Ramos (cell line): ENCODE results near the gene DDX11.
"Not testable (repeated sequence)": the region's sequence is repeated elsewhere in the genome, so short reads cannot be mapped to it uniquely, and the experiment has no call there.

Experiments used
- in situ Hi-C: fragments of 300-500 bp; cut with MboI; formaldehyde crosslinking; loops from one replicate; pipeline ENCODE4 v1.14.3; 2022; ENCODE audit warnings: low sequenced_read_pairs; ENCODE audit not compliant: unreplicated experiment

DDX11 gene

GRCh38 chr12:31119192-31119802 is 45.6 kb downstream of the DDX11 start:
- in situ Hi-C loops = no loop called here

GRCh38 chr12:31119803-31120211 is 46.1 kb downstream of the DDX11 start:
- in situ Hi-C loops = no loop called here

- in situ Hi-C loops = no loop called here
Observed at GRCh38 chr12:31120392-31121008, 46.8 kb downstream of the DDX11 start.

GRCh38 chr12:31121022-31121728 is 47.5 kb downstream of the DDX11 start:
- in situ Hi-C loops = not testable (repeated sequence)

GRCh38 chr12:31122481-31122880 is 48.8 kb downstream of the DDX11 start:
- in situ Hi-C loops = no loop called here

GRCh38 chr12:31124158-31124557 is 50.5 kb downstream of the DDX11 start:
- in situ Hi-C loops = not testable (repeated sequence)

GRCh38 chr12:31125171-31125570 is 51.5 kb downstream of the DDX11 start:
- in situ Hi-C loops = not testable (repeated sequence)

GRCh38 chr12:31127209-31127848 is 53.7 kb downstream of the DDX11 start:
- in situ Hi-C loops = not testable (repeated sequence)

GRCh38 chr12:31136581-31136980 is 62.9 kb downstream of the DDX11 start:
- in situ Hi-C loops = loop anchor here (10.0 kb wide), 1 partner anchor 98 kb away; no protein-coding TSS in a partner anchor

- in situ Hi-C loops = not testable (repeated sequence)
Observed at GRCh38 chr12:31144768-31145167, 71.1 kb downstream of the DDX11 start.

- in situ Hi-C loops = not testable (repeated sequence)
Observed at GRCh38 chr12:31145296-31145695, 71.6 kb downstream of the DDX11 start.

- in situ Hi-C loops = not testable (repeated sequence)
Observed at GRCh38 chr12:31147415-31147814, 73.8 kb downstream of the DDX11 start.

GRCh38 chr12:31150766-31151165 is 77.1 kb downstream of the DDX11 start:
- in situ Hi-C loops = not testable (repeated sequence)
